Head of caudate nucleus (tissue), 42 donors: ENCODE measurements around the gene PLA2G6.
A peak's percentile ranks its signal among the peaks of the same experiment; 100 is the strongest.
"Not testable (repeated sequence)": the region's sequence is repeated elsewhere in the genome, so short reads cannot be mapped to it uniquely, and the experiment has no call there.

ENCODE experiments used
- DNase-seq, 42 donors: peaks; one replicate each; pipeline versions ENCODE4 v3.0.0 to v3.0.0-alpha.2; 2020 to 2021; ENCODE audit warnings: mixed read lengths in 7 of 42
- intact Hi-C: fragments of 100-400 bp; cut with DNase I; formaldehyde crosslinking; loops from one replicate; pipeline ENCODE4 v1.15.0; 2022

Gene PLA2G6

DNA sequence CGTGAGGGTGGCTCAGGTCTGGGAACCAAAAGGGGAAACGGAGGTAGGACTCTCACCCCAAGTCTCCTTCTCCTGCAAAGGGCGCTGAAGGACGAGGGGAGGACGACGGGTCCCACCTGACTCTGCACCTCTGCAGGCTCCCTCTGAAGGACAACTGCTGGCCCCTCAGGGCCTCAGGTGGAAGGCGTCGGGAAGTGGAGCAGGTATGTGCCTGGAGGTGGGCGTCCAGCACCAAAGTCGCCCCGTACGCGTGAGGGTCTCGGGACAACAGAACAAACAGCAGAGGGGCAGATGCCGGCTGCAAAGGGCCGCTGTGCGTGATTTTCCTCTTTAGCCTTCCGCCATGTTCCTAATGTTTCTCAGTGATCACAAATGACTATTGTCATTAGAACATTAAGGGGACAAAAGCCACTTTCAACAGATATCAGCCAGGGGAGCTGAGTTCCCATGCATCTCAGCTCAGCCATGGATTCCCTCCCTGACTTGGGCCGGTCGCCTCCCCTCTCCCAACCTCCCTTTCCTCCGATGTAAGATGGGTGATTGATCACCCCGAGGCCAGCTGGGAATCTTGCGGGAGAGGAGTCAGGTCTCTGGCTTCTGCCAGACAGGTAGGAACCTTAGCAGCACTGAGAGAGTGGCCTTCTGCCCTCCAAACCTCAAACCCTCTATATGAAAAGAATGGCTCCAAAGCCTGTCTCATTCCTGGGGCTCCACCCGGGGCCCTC, 98.5 kb downstream of the PLA2G6 start:
- intact Hi-C loops, result no loop called here
- no peak for DNase-seq

- peak in 2 of 42 donors; percentile 20 to 47 for DNase-seq
- intact Hi-C loops, result no loop called here
Measured at GRCh38 chr22:38081941-38082828, 99.4 kb downstream of the PLA2G6 start.

DNA sequence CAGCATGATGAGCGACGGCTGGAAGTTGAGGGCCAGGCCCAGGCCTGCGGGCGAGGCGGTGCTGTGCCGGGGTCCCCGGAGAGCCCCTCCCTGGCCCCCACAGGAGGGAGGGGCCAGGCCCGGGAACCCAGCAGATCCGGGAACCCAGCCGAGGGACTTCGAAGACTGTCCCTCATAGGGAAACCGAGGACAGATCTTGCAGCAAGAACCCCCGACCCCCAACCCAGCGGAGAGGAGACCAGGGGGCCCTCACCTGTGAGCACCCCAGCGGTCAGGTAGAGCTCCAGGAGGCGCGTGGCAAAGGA, 100.0 kb downstream of the PLA2G6 start:
- no peak for DNase-seq
- intact Hi-C loops, result no loop called here

- intact Hi-C loops, result no loop called here
- DNase-seq, result peak in 41 of 42 donors; percentile 53 to 89 (median 72)
Measured at GRCh38 chr22:38080850-38081635, 100.6 kb downstream of the PLA2G6 start.

DNA sequence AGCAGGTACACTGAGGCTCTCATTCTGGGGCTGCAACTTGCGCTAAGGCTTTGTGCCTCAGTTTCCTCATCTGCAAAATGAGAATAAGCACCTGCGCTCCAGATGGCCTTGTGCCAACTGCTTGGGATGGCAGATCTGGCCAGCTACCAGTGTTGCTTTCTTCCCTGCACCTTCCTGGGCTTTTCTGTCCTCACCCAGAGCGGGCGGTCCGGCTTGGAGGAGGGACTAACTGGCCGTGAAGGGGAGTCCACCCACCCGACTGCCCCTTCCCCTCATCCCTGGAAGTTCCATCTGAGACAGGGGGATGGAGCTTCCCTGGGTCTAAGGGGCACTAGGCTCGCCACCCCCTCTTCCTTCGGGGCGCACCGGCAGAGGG, 101.2 kb downstream of the PLA2G6 start:
- no peak for DNase-seq
- intact Hi-C loops, result no loop called here

DNA sequence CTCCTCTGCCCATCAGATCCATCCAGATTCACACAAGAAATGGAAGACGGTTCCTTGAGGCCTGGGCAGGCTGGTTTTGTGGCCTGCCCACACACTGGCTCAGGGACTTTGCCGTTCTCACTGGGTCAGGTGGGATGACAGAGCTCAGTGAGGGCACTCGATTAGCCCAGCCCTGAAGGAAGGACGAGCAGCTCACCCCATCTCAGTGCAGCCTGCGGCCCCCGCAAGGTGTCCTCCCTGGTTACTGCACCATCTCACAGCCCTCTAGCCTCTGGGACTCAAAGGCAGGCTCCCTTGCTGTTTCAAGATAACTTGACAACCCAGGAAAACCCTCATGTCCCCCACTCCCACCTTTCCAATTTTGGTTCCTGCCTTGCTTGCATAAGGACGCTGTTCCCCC, 101.8 kb downstream of the PLA2G6 start:
- peak in 1 of 42 donors; percentile 23 for DNase-seq
- intact Hi-C loops, result loop anchor here (10.0 kb wide), 1 partner anchor 495 kb away; the partner anchor contains the start of gene DMC1

- DNase-seq, result not testable (repeated sequence)
- intact Hi-C loops, result loop anchor here (10.0 kb wide), 1 partner anchor 496 kb away; the partner anchor contains the start of gene DMC1
Measured at GRCh38 chr22:38079208-38079607, 102.4 kb downstream of the PLA2G6 start.

DNA sequence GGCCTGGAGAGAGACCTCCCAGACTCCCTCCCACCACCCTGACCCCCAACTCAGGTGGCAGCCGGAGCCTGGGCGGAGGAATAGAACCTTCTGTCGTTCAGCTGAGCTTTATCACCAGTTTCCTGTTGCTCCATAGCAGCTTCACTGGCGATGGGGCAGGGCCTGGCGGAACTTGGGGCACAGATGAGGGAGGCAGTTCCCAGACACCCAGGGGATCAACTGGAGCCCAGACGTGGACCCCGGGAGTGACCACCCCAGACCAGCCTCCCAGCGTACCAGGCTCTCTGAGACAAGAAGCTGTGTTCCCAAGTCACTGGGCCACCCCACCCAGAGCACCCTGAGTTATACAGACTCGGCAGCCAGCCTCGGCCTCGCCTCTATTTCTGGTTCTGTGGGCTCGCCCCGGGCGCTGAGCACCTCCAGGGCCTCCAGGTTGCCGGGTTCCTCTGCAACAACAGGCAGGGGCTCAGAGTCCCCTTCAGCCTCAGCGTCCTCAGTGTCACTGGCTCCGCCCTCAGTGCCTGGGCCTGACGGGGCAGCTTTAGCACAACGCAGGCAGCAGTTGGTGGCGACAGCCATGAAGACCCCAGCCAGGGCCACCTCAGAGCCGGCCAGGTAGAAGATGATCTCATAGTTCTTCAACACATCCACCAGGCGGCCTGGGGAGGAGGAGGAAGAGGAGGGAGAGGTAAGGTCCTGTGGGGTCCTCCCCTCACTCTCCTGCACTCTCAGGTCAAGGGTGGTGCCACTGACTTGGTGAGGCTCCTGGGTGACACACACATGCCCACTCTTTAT, 103.4 kb downstream of the PLA2G6 start:
- DNase-seq, result peak in 1 of 42 donors; percentile 30
- intact Hi-C loops, result loop anchor here (10.0 kb wide), 1 partner anchor 497 kb away; the partner anchor contains the start of gene DMC1

GRCh38 chr22:38077595-38077994, 104.0 kb downstream of the PLA2G6 start:
- intact Hi-C loops, result loop anchor here (10.0 kb wide), 1 partner anchor 497 kb away; the partner anchor contains the start of gene DMC1
- no peak for DNase-seq

DNA sequence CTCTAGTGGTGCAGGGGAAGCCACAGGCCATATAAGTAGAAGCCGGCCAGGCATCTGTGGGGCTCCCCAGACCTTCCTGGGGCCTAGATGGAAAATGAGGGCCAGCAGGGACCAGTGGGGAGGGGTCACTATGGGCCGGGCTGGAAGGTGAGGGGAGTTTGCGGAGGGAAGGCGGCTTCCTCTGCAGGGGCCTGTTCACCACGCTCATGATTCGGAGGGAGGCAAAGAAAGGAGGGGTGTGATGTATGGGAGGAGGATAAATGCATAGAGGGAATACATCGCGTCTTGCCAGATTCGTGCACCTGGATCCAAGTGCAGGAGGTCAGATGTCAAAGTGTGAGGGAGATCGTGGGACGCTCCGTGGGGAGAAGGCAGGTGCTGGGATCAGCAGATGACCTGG, 104.5 kb downstream of the PLA2G6 start:
- DNase-seq, result no peak
- intact Hi-C loops, result loop anchor here (10.0 kb wide), 1 partner anchor 498 kb away; the partner anchor contains the start of gene DMC1

- intact Hi-C loops, result loop anchor here (10.0 kb wide), 1 partner anchor 499 kb away; the partner anchor contains the start of gene DMC1
Measured at GRCh38 chr22:38075961-38076360, 105.7 kb downstream of the PLA2G6 start.

GRCh38 chr22:38075105-38075825, 106.4 kb downstream of the PLA2G6 start:
- DNase-seq, result no peak
- intact Hi-C loops, result loop anchor here (10.0 kb wide), 1 partner anchor 500 kb away; the partner anchor contains the start of gene DMC1

More at GRCh38 chr22:38075961-38076360, 105.7 kb downstream of the PLA2G6 start:
- no peak for DNase-seq

DNA sequence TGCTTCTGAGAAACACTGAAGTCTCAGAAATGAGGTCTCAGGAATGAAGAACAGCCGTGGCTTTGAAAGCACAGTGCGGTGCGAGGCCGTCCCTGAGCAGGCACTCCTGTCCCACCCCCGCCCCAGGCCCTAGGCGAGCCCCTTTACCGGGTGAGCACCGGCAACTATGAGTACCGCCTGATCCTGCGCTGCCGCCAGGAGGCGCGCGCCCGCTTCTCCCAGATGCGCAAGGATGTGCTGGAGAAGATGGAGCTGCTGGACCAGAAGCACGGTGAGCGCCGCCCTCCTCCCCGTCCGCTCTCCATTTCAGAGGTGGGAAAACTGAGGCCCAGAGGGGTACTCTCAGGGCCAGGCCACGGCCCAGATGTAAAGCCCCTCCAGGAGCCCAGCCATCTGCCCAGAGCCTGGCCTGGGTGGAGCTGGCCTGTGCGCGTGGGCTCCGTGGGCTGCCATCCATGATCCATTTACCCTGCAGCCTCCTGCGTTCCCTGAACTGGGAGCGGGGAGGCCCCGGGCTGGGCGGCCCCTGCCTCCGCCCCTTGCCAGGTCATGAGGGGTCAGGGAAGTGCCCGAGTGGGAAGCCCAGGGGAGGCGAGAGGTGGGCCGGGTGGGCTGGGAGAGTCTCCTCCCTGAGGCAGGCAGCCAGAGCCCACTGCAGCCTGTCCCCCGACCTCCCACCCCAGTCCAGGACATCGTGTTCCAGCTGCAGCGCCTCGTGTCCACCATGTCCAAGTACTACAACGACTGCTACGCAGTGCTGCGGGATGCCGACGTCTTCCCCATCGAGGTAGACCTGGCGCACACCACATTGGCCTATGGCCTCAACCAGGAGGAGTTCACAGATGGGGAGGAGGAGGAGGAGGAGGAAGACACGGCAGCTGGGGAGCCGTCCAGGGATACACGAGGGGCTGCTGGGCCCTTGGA, 107.2 kb downstream of the PLA2G6 start:
- intact Hi-C loops, result loop anchor here (10.0 kb wide), 1 partner anchor 500 kb away; the partner anchor contains the start of gene DMC1
- DNase-seq, result peak in 2 of 42 donors; percentile 53 to 70

- intact Hi-C loops, result loop anchor here (10.0 kb wide), 1 partner anchor 501 kb away; the partner anchor contains the start of gene DMC1
- DNase-seq, result peak in 1 of 42 donors; percentile 23
Measured at GRCh38 chr22:38073150-38074130, 108.2 kb downstream of the PLA2G6 start.
